Adrenal gland (tissue), 5 donors: ENCODE results near the gene SFT2D3.

Experiments
- POLR2A ChIP-seq, 2 donors: fragments of 450-650 bp; IDR thresholded peaks; one replicate each; pipeline ENCODE4 v1.6.1; 2017; ENCODE audit warnings: antibody characterized with exemption in 2 of 2, mild to moderate bottlenecking in 2 of 2, moderate library complexity in 1 of 2
- TF ChIP-seq, protein P1 (sequence below), 6 experiments: fragments of 450-650 bp in 4 of 6; fragments of 200-600 bp in 2 of 6; sonication (generic) in 1 of 6; IDR thresholded peaks; 1 replicate in 5 of 6; 2 replicates in 1 of 6; pipeline versions ENCODE4 v1.5.1 to v1.8.0; 2016 to 2021; ENCODE audit warnings: antibody characterized with exemption in 6 of 6, mild to moderate bottlenecking in 2 of 6, moderate library complexity in 1 of 6
- donor health status: DM: no; HTN: no; CAD: no.

DNA sequence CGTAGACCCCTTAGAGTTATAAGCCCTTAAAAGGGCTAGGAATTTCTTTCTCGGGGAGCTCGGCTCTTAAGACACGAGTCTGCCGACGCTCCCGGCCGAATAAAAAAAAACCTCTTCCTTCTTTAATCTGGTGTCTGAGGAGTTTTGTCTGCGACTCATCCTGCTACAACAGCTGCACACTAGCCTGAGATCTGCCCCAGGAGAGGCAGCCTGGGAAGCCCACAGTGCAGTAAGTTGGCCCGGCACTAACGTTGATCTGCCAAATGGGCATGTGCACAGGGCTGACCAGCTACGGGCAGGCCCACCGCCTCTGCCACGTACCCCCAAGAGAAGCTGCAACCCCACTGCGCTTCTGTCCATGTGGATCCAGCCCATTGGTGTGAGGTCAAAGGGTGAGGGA is 17.5 kb upstream of the SFT2D3 start:
- TF ChIP-seq, protein P1, sequence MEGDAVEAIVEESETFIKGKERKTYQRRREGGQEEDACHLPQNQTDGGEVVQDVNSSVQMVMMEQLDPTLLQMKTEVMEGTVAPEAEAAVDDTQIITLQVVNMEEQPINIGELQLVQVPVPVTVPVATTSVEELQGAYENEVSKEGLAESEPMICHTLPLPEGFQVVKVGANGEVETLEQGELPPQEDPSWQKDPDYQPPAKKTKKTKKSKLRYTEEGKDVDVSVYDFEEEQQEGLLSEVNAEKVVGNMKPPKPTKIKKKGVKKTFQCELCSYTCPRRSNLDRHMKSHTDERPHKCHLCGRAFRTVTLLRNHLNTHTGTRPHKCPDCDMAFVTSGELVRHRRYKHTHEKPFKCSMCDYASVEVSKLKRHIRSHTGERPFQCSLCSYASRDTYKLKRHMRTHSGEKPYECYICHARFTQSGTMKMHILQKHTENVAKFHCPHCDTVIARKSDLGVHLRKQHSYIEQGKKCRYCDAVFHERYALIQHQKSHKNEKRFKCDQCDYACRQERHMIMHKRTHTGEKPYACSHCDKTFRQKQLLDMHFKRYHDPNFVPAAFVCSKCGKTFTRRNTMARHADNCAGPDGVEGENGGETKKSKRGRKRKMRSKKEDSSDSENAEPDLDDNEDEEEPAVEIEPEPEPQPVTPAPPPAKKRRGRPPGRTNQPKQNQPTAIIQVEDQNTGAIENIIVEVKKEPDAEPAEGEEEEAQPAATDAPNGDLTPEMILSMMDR (IDR thresholded peaks at IDR 0.05) = no peak
- TF ChIP-seq POLR2A (IDR thresholded peaks at IDR 0.05) = no peak
